Measurements from ENCODE around the gene TMPRSS9.

DNA sequence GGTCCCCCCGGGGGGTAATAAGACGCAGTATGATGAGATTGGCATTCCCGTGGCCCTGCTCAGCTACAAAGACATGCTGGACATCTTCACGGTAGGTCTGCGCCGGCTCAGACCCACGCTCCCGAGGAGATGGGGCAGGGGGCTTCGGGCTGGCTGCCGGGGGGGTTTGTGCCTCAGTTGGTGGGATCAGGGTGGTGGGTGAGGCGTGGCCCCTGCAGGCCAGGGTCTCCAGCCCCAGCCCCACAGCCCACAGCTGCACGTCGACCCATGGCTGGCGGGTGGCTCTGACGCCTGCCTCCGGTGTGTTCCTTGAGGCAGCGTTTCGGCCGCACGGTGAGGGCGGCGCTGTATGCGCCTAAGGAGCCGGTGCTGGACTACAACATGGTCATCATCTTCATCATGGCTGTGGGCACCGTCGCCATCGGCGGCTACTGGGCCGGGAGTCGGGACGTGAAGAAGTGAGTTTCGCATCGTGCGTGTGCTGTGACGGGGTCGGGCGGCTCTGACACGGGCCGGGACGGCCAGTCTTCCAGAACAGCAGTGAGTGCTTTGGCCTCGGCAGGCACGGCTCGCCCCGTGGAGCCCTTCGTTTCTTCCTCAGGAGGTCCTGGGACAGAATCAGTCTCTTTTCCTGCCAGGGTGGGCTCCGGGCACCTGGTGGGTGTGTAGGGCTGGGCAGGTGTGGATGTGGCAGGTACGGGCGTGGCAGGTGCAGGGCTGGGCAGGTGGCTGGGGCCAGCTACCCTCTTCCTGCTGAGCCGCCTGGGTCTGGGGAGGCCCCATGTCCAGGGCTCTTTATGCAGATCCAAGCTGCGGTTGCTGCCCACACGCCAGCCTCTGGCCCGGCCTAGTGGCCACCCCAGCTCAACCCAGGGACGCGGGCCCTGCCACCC lies 21.1 kb upstream of the TMPRSS9 start:
- no peak for TF ChIP-seq POLR2A (IDR thresholded peaks at IDR 0.05)
- TF ChIP-seq, protein P1, sequence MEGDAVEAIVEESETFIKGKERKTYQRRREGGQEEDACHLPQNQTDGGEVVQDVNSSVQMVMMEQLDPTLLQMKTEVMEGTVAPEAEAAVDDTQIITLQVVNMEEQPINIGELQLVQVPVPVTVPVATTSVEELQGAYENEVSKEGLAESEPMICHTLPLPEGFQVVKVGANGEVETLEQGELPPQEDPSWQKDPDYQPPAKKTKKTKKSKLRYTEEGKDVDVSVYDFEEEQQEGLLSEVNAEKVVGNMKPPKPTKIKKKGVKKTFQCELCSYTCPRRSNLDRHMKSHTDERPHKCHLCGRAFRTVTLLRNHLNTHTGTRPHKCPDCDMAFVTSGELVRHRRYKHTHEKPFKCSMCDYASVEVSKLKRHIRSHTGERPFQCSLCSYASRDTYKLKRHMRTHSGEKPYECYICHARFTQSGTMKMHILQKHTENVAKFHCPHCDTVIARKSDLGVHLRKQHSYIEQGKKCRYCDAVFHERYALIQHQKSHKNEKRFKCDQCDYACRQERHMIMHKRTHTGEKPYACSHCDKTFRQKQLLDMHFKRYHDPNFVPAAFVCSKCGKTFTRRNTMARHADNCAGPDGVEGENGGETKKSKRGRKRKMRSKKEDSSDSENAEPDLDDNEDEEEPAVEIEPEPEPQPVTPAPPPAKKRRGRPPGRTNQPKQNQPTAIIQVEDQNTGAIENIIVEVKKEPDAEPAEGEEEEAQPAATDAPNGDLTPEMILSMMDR (IDR thresholded peaks at IDR 0.05): no peak
- no peak for TF ChIP-seq POLR2AphosphoS5 (IDR thresholded peaks at IDR 0.05; ENCODE audit: insufficient read depth in 1 of 2, low read depth in 1 of 2)
